ENCODE measurements around the gene RNF213. TPM values are rescaled to one million over a fixed set of nuclear protein-coding genes. Genes with fewer than 3 reads are reported as not detected.

The RNF213 gene
- total RNA-seq, 1 experiment from 2014 or later: 179 TPM

GRCh38 chr17:80287038-80287437 lies 26.4 kb downstream of the RNF213 start:
- CTCF ChIA-PET: no interaction called here
- Histone ChIP-seq H3K27ac (no peak overlapping the region), H3F3A (ENCODE audit: insufficient read depth, low read depth) (no peaks in the 10 kb centered on the region), H3K4me2 (no peak overlapping the region), H4K20me1 (ENCODE audit: insufficient read depth) (no peaks in the 10 kb centered on the region), H3K79me2 (ENCODE audit: low read depth) (no peaks in the 10 kb centered on the region), H3K4me3 (no peak overlapping the region), H3K27me3 (ENCODE audit: insufficient read depth, low read depth) (no peaks in the 10 kb centered on the region), H3K4me1 (replicated peaks; ENCODE audit: insufficient read depth) (no peaks in the 10 kb centered on the region), H3K9me3 (ENCODE audit: insufficient read depth, low read depth) (no peaks in the 10 kb centered on the region), H3K36me3 (ENCODE audit: low read depth) (no peaks in the 10 kb centered on the region), H3K9me2 (ENCODE audit: insufficient read depth) (no peaks in the 10 kb centered on the region), H2AFZ (no peak overlapping the region)
- POLR2A ChIA-PET (ENCODE audit: unreplicated experiment): no interaction called here
- no peak for DNase-seq
- intact Hi-C loops (cut with micrococcal nuclease; ENCODE audit: unreplicated experiment): no loop called here
- TF ChIP-seq, protein P1, sequence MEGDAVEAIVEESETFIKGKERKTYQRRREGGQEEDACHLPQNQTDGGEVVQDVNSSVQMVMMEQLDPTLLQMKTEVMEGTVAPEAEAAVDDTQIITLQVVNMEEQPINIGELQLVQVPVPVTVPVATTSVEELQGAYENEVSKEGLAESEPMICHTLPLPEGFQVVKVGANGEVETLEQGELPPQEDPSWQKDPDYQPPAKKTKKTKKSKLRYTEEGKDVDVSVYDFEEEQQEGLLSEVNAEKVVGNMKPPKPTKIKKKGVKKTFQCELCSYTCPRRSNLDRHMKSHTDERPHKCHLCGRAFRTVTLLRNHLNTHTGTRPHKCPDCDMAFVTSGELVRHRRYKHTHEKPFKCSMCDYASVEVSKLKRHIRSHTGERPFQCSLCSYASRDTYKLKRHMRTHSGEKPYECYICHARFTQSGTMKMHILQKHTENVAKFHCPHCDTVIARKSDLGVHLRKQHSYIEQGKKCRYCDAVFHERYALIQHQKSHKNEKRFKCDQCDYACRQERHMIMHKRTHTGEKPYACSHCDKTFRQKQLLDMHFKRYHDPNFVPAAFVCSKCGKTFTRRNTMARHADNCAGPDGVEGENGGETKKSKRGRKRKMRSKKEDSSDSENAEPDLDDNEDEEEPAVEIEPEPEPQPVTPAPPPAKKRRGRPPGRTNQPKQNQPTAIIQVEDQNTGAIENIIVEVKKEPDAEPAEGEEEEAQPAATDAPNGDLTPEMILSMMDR (conservative IDR thresholded peaks at IDR 0.05): no peak
- TF ChIP-seq EZH2 (IDR thresholded peaks at IDR 0.05; ENCODE audit: low read depth): no peak
- no TSS peak for BruUV-seq (replicated peaks)

GRCh38 chr17:80287806-80288567 lies 27.3 kb downstream of the RNF213 start:
- BruUV-seq (replicated peaks): no TSS peak
- no peak overlapping the region for H3K27ac ChIP-seq
- CTCF ChIA-PET: no interaction called here

DNA sequence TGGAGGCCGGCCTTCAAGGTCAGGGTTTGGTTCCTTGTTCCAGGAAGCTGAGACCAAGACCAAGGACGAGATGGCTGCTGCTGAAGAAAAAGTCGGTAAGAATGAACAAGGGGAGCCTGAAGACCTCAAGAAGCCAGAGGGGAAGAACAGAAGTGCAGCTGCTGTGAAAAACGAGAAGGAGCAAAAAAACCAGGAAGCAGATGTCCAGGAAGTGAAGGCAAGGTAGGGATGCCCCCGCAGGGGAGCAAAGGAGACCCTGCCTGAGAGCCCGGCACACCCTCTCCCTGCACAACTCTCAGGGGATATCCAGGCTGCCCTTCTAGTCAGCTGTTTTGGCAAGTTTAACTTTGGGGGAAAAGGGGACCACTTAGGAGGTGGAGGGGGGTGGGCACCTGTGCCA lies 29.0 kb downstream of the RNF213 start:
- BruUV-seq (replicated peaks): no TSS peak
- Histone ChIP-seq H3K36me3 (ENCODE audit: low read depth) (no peaks in the 10 kb centered on the region), H4K20me1 (ENCODE audit: insufficient read depth) (no peaks in the 10 kb centered on the region), H3K4me1 (replicated peaks; ENCODE audit: insufficient read depth) (no peaks in the 10 kb centered on the region), H3K4me2 (no peak overlapping the region), H3F3A (ENCODE audit: insufficient read depth, low read depth) (no peaks in the 10 kb centered on the region), H3K27ac (no peak overlapping the region), H3K27me3 (ENCODE audit: insufficient read depth, low read depth) (no peaks in the 10 kb centered on the region), H2AFZ (no peak overlapping the region), H3K9me2 (ENCODE audit: insufficient read depth) (no peaks in the 10 kb centered on the region), H3K4me3 (no peak overlapping the region), H3K9me3 (ENCODE audit: insufficient read depth, low read depth) (no peaks in the 10 kb centered on the region), H3K79me2 (ENCODE audit: low read depth) (no peaks in the 10 kb centered on the region)
- intact Hi-C loops (cut with micrococcal nuclease; ENCODE audit: unreplicated experiment): no loop called here
- ChIA-PET CTCF (interaction anchor here (0.6 kb wide), 1 partner anchor 51 kb away, joined by 8 read pairs; no protein-coding TSS in a partner anchor), POLR2A (ENCODE audit: unreplicated experiment) (interaction anchor here (0.6 kb wide), 1 partner anchor 258 kb away, joined by 4 read pairs; no protein-coding TSS in a partner anchor)
- no peak for DNase-seq
- no peak for TF ChIP-seq EZH2 (IDR thresholded peaks at IDR 0.05; ENCODE audit: low read depth)
- TF ChIP-seq, protein P1 (conservative IDR thresholded peaks at IDR 0.05): no peak

More at GRCh38 chr17:80287806-80288567, 27.3 kb downstream of the RNF213 start:
- intact Hi-C loops (cut with micrococcal nuclease; ENCODE audit: unreplicated experiment): no loop called here
- Histone ChIP-seq H3K9me2 (ENCODE audit: insufficient read depth) (no peaks in the 10 kb centered on the region), H3K4me2 (no peak overlapping the region), H3K27me3 (ENCODE audit: insufficient read depth, low read depth) (no peaks in the 10 kb centered on the region), H3K4me1 (replicated peaks; ENCODE audit: insufficient read depth) (no peaks in the 10 kb centered on the region), H2AFZ (no peak overlapping the region), H3F3A (ENCODE audit: insufficient read depth, low read depth) (no peaks in the 10 kb centered on the region), H4K20me1 (ENCODE audit: insufficient read depth) (no peaks in the 10 kb centered on the region), H3K4me3 (no peak overlapping the region), H3K9me3 (ENCODE audit: insufficient read depth, low read depth) (no peaks in the 10 kb centered on the region), H3K79me2 (ENCODE audit: low read depth) (no peaks in the 10 kb centered on the region), H3K36me3 (ENCODE audit: low read depth) (no peaks in the 10 kb centered on the region)
- TF ChIP-seq EZH2 (IDR thresholded peaks at IDR 0.05; ENCODE audit: low read depth): no peak
- TF ChIP-seq, protein P1 (conservative IDR thresholded peaks at IDR 0.05): no peak
- POLR2A ChIA-PET (ENCODE audit: unreplicated experiment): interaction anchor here (0.6 kb wide), 1 partner anchor 29 kb away, joined by 50 read pairs; no protein-coding TSS in a partner anchor
- DNase-seq: no peak

Data from PC-9 (cell line).